Keratinocyte (primary cell): ENCODE results near the gene DIO3.

Source experiments
- CTCF ChIP-seq, 3 experiments: IDR thresholded peaks in 1 of 3; conservative IDR thresholded peaks in 1 of 3; optimal IDR thresholded peaks in 1 of 3; 2 replicates in 2 of 3; 3 replicates in 1 of 3; pipeline versions ENCODE3 to v1.5.1; 2011; ENCODE audit warnings: low read length in 3 of 3, mild to moderate bottlenecking in 3 of 3, moderate library complexity in 2 of 3, control low read depth in 1 of 3, inconsistent platforms in 1 of 3; ENCODE audit not compliant: insufficient read depth in 2 of 3; ENCODE audit errors: extremely low read depth in 1 of 3
- EZH2 ChIP-seq: IDR thresholded peaks from one replicate; pipeline ENCODE4 v1.6.1; 2012; ENCODE audit warnings: inconsistent platforms, mild to moderate bottlenecking, low read length, moderate library complexity

- no peak for TF ChIP-seq CTCF (optimal IDR thresholded peaks at IDR 0.05 in 1 of 3, IDR thresholded peaks at IDR 0.05 in 1 of 3, conservative IDR thresholded peaks at IDR 0.05 in 1 of 3; ENCODE audit: extremely low read depth in 1 of 3, insufficient read depth in 2 of 3, low read length in 3 of 3)
- TF ChIP-seq EZH2 = no peak
Observed at GRCh38 chr14:101595349-101595748, 34.1 kb downstream of the DIO3 start.
